Measurements from ENCODE around the gene HIKESHI. TPM values are rescaled to one million over a fixed set of nuclear protein-coding genes. Genes with fewer than 3 reads are reported as not detected.

Gene HIKESHI
- total RNA-seq, 2 experiments from 2014 or later = 37.8 to 38.3 TPM

Other genes with a start within 250 kb of the HIKESHI start
- 100 to 1,000 TPM; 103 to 115 TPM for gene PICALM, start 233.2 kb upstream of the HIKESHI start, total RNA-seq
- 10 to 100 TPM; 43.4 TPM for gene EED, start 57.5 kb upstream of the HIKESHI start, total RNA-seq
- gene CCDC81, start 72.6 kb downstream of the HIKESHI start, total RNA-seq = under 1 TPM; 0.39 to 0.43 TPM